Neural cell (in vitro differentiated cells): ENCODE measurements around the gene JPH2. TPM values are rescaled to one million over a fixed set of nuclear protein-coding genes. Genes with fewer than 3 reads are reported as not detected.

Source experiments
- H2AFZ ChIP-seq: fragments of 200-600, 300-800 bp; sonication (generic), shearing (Covaris generic); 2 replicates; pipeline ENCODE4 v1.6.0; 2014; ENCODE audit warnings: low read depth, mild to moderate bottlenecking, antibody characterized with exemption, low read length, moderate library complexity
- H3F3A ChIP-seq: fragments of 200-600 bp; shearing (Covaris generic); 2 replicates; pipeline ENCODE4 v1.6.1; 2016; ENCODE audit warnings: mild to moderate bottlenecking, moderate library complexity, mixed read lengths, antibody characterized with exemption, low read length; ENCODE audit not compliant: insufficient read depth, poor library complexity, severe bottlenecking
- H3K27ac ChIP-seq: fragments of 200-600, 300-800 bp; sonication (generic), shearing (Covaris generic); 2 replicates; pipeline ENCODE4 v1.5.1; 2014; ENCODE audit warnings: mild to moderate bottlenecking, low read length, moderate library complexity
- H3K27me3 ChIP-seq: fragments of 300-800, 200-600 bp; sonication (generic), shearing (Covaris generic); 2 replicates; pipeline ENCODE4 v1.6.0; 2014; ENCODE audit warnings: mild to moderate bottlenecking, low read depth, low read length, moderate library complexity; ENCODE audit not compliant: insufficient read depth
- H3K36me3 ChIP-seq: fragments of 300-800, 200-600 bp; sonication (generic), shearing (Covaris generic); 2 replicates; pipeline ENCODE4 v1.5.1; 2014; ENCODE audit warnings: mild to moderate bottlenecking, antibody characterized with exemption, low read length, moderate library complexity; ENCODE audit not compliant: insufficient read depth
- H3K4me2 ChIP-seq: fragments of 300-800, 200-600 bp; sonication (generic), shearing (Covaris generic); 2 replicates; pipeline ENCODE4 v1.6.0; 2014; ENCODE audit warnings: mild to moderate bottlenecking, low read length
- H3K4me3 ChIP-seq: fragments of 300-800, 200-600 bp; sonication (generic), shearing (Covaris generic); 2 replicates; pipeline ENCODE4 v1.5.1; 2014; ENCODE audit warnings: mild to moderate bottlenecking, low read length, moderate library complexity
- H3K79me2 ChIP-seq: fragments of 200-600 bp; shearing (Covaris generic); replicated peaks from 2 replicates; pipeline ENCODE4 v1.6.0; 2014; ENCODE audit warnings: mild to moderate bottlenecking, low read length, moderate library complexity; ENCODE audit not compliant: insufficient read depth
- H3K9ac ChIP-seq: fragments of 300-800, 200-600 bp; sonication (generic), shearing (Covaris generic); 2 replicates; pipeline ENCODE4 v1.6.1; 2016; ENCODE audit warnings: mild to moderate bottlenecking, low read length, mixed read lengths
- H3K9me2 ChIP-seq: fragments of 200-600 bp; shearing (Covaris generic); 2 replicates; pipeline ENCODE4 v1.6.1; 2016; ENCODE audit warnings: mild to moderate bottlenecking, low read length, mixed read lengths; ENCODE audit not compliant: insufficient read depth
- H3K9me3 ChIP-seq: fragments of 200-600, 300-800 bp; sonication (generic), shearing (Covaris generic); 2 replicates; pipeline ENCODE4 v1.6.1; 2016; ENCODE audit warnings: mild to moderate bottlenecking, mixed run types, low read length, moderate library complexity, mixed read lengths
- H4K20me1 ChIP-seq: fragments of 200-600 bp; shearing (Covaris generic); 2 replicates; pipeline ENCODE4 v1.6.1; 2016; ENCODE audit warnings: mild to moderate bottlenecking, mixed run types; ENCODE audit not compliant: insufficient read depth
- EP300 ChIP-seq: fragments of 450-650 bp; conservative IDR thresholded peaks from 2 replicates; pipeline ENCODE4 v1.6.1; 2014; ENCODE audit warnings: antibody characterized with exemption, mild to moderate bottlenecking, moderate library complexity; ENCODE audit not compliant: poor library complexity, severe bottlenecking
- EZH2 ChIP-seq: fragments of 200-600, 300-800 bp; shearing (Covaris generic), sonication (generic); IDR thresholded peaks from 2 replicates; pipeline ENCODE4 v1.6.1; 2014; ENCODE audit warnings: antibody characterized with exemption, low read length, borderline replicate concordance, mild to moderate bottlenecking; ENCODE audit not compliant: insufficient read depth, poor library complexity, severe bottlenecking
- MXI1 ChIP-seq: fragments of 450-650 bp; conservative IDR thresholded peaks from 2 replicates; pipeline ENCODE4 v1.6.1; 2014; ENCODE audit warnings: antibody characterized with exemption, mild to moderate bottlenecking; ENCODE audit not compliant: poor library complexity, severe bottlenecking
- POLR2AphosphoS5 ChIP-seq: IDR thresholded peaks from 2 replicates; pipeline ENCODE4 v1.6.1; 2012
- RAD21 ChIP-seq: fragments of 450-650 bp; conservative IDR thresholded peaks from 2 replicates; pipeline ENCODE4 v1.6.1; 2014; ENCODE audit warnings: antibody characterized with exemption, mild to moderate bottlenecking, moderate library complexity
- SMC3 ChIP-seq: fragments of 450-650 bp; conservative IDR thresholded peaks from 2 replicates; pipeline ENCODE4 v1.6.1; 2014; ENCODE audit warnings: antibody characterized with exemption, mild to moderate bottlenecking, moderate library complexity; ENCODE audit not compliant: poor library complexity
- TAF1 ChIP-seq: IDR thresholded peaks from 2 replicates; pipeline ENCODE4 v1.6.1; 2012; ENCODE audit warnings: low read depth
- polyA plus RNA-seq: library from polyadenylated mRNA; depleted of rRNA; stranded (reverse); fragments of >200 nt; gene quantifications from 2 replicates; pipeline ENCODE4 v1.2.3, GENCODE V29; 2014
- TF ChIP-seq, protein P1 (sequence below): fragments of 450-650 bp; IDR thresholded peaks from 2 replicates; pipeline ENCODE4 v1.5.1; 2014; ENCODE audit warnings: antibody characterized with exemption, mild to moderate bottlenecking, moderate library complexity; ENCODE audit not compliant: poor library complexity, severe bottlenecking
- TF ChIP-seq, protein P2 (sequence below): IDR thresholded peaks from 2 replicates; pipeline ENCODE4 v1.6.1; 2012; ENCODE audit warnings: borderline replicate concordance

The JPH2 gene
- polyA plus RNA-seq, 1 donor from 2014 or later: not detected

DNA sequence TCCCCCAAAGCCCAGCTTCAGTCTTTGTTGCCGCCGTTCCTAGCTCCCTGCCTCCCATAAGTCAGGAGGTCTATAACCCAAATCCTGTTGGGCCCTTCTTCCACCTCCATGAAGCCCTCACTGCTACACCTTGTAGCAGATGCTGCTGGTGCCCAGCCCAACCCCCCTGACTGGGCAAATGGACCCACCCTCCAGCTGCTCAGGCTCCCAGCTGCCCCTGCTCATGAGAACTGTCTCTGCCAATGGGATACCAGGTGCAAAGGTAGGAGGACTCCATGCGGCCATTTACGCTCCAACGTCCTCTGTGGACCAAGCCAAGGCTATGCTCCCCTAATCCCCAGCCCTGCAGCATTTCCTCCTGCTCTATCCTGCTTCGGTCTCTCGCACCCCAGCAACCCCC, 71.8 kb downstream of the JPH2 start:
- Histone ChIP-seq H3K9me2 (no peaks in the 10 kb centered on the region), H3K9ac (no peak overlapping the region), H3K27ac (no peak overlapping the region), H2AFZ (no peak overlapping the region), H3K27me3 (no peaks in the 10 kb centered on the region), H3K4me2 (no peak overlapping the region), H3F3A (no peaks in the 10 kb centered on the region), H4K20me1 (no peaks in the 10 kb centered on the region), H3K9me3 (no peaks in the 10 kb centered on the region), H3K4me3 (no peak overlapping the region), H3K79me2 (no peaks in the 10 kb centered on the region), H3K36me3 (no peaks in the 10 kb centered on the region)
- no peak for TF ChIP-seq MXI1
- TF ChIP-seq SMC3: no peak
- TF ChIP-seq EZH2: no peak
- no peak for TF ChIP-seq RAD21

DNA sequence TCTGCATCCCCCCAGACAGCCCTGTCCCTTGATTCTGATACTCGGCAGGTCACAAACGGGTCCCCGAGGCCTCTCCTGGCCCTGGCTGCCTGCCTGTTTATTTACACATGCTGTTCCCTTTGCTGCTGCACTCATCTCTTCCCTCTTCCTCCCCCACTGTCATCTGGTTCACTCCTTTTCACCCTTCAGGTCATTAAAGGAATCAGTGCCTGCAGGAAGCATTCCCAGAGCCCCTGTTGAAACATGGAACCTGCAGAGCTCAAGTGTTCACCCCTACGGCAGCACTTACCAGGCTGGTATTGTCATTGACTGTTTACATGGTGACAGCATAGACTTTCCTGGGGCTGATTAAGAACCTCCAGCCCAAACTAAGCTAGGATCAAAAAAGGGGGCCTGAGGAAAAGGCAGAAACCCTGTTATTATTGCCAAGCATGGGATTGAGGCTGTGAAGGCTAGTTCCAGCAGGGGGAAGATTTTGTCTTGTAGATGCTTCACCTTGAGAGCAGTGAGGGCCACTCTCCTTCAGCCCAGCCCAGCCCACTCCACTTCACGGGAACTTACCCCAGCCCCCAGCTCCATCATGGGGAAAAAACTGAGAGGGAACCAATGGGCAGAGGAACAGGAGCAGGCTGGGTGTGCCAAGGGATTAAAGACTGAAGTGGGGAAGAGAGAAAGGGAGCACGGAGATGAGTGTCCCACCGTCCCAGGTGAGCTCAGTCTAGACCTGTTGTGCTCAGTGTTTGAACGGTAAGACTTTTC, 73.2 kb downstream of the JPH2 start:
- TF ChIP-seq EP300 (no peak), TAF1 (no peak), SMC3 (no peak), POLR2AphosphoS5 (no peak), MXI1 (no peak), EZH2 (no peak), RAD21 (no peak)
- TF ChIP-seq, protein P1, sequence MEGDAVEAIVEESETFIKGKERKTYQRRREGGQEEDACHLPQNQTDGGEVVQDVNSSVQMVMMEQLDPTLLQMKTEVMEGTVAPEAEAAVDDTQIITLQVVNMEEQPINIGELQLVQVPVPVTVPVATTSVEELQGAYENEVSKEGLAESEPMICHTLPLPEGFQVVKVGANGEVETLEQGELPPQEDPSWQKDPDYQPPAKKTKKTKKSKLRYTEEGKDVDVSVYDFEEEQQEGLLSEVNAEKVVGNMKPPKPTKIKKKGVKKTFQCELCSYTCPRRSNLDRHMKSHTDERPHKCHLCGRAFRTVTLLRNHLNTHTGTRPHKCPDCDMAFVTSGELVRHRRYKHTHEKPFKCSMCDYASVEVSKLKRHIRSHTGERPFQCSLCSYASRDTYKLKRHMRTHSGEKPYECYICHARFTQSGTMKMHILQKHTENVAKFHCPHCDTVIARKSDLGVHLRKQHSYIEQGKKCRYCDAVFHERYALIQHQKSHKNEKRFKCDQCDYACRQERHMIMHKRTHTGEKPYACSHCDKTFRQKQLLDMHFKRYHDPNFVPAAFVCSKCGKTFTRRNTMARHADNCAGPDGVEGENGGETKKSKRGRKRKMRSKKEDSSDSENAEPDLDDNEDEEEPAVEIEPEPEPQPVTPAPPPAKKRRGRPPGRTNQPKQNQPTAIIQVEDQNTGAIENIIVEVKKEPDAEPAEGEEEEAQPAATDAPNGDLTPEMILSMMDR: no peak
- TF ChIP-seq, protein P2, sequence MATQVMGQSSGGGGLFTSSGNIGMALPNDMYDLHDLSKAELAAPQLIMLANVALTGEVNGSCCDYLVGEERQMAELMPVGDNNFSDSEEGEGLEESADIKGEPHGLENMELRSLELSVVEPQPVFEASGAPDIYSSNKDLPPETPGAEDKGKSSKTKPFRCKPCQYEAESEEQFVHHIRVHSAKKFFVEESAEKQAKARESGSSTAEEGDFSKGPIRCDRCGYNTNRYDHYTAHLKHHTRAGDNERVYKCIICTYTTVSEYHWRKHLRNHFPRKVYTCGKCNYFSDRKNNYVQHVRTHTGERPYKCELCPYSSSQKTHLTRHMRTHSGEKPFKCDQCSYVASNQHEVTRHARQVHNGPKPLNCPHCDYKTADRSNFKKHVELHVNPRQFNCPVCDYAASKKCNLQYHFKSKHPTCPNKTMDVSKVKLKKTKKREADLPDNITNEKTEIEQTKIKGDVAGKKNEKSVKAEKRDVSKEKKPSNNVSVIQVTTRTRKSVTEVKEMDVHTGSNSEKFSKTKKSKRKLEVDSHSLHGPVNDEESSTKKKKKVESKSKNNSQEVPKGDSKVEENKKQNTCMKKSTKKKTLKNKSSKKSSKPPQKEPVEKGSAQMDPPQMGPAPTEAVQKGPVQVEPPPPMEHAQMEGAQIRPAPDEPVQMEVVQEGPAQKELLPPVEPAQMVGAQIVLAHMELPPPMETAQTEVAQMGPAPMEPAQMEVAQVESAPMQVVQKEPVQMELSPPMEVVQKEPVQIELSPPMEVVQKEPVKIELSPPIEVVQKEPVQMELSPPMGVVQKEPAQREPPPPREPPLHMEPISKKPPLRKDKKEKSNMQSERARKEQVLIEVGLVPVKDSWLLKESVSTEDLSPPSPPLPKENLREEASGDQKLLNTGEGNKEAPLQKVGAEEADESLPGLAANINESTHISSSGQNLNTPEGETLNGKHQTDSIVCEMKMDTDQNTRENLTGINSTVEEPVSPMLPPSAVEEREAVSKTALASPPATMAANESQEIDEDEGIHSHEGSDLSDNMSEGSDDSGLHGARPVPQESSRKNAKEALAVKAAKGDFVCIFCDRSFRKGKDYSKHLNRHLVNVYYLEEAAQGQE: no peak
- H2AFZ ChIP-seq: no peak overlapping the region
- H3K79me2 ChIP-seq: no peaks in the 10 kb centered on the region
- no peaks in the 10 kb centered on the region for H4K20me1 ChIP-seq
- no peaks in the 10 kb centered on the region for H3K27me3 ChIP-seq
- H3K36me3 ChIP-seq: no peaks in the 10 kb centered on the region
- H3F3A ChIP-seq: no peaks in the 10 kb centered on the region
- H3K9me2 ChIP-seq: no peaks in the 10 kb centered on the region
- H3K27ac ChIP-seq: no peak overlapping the region
- no peak overlapping the region for H3K4me3 ChIP-seq
- H3K9ac ChIP-seq: no peak overlapping the region
- H3K4me2 ChIP-seq: no peak overlapping the region
- no peaks in the 10 kb centered on the region for H3K9me3 ChIP-seq
